Smooth muscle cell (in vitro differentiated cells): ENCODE measurements around the gene ERC2. TPM values are rescaled to one million over a fixed set of nuclear protein-coding genes. Genes with fewer than 3 reads are reported as not detected.

Experiments used
- DNase-seq: peaks from one replicate; lab custom pipeline; 2025; ENCODE audit not compliant: unreplicated experiment; lab: John Stamatoyannopoulos, UW
- H2AFZ ChIP-seq: fragments of 200-600 bp; sonication (generic); 2 replicates; pipeline ENCODE4 v1.6.0; 2016; ENCODE audit warnings: antibody characterized with exemption, low read depth, mild to moderate bottlenecking
- H3F3A ChIP-seq: fragments of 200-600 bp; sonication (generic); 2 replicates; pipeline ENCODE4 v1.6.0; 2017; ENCODE audit warnings: antibody characterized with exemption, low read depth
- H3K27ac ChIP-seq: fragments of 200-600 bp; sonication (generic); 2 replicates; pipeline ENCODE4 v1.5.1; 2016; ENCODE audit warnings: low read depth, mild to moderate bottlenecking
- H3K27me3 ChIP-seq: fragments of 200-600 bp; sonication (generic); 2 replicates; pipeline ENCODE4 v1.6.1; 2016; ENCODE audit warnings: low read depth, mild to moderate bottlenecking
- H3K36me3 ChIP-seq: fragments of 200-600 bp; sonication (generic); 2 replicates; pipeline ENCODE4 v1.5.1; 2016; ENCODE audit warnings: low read depth
- H3K4me1 ChIP-seq: fragments of 200-600 bp; sonication (generic); 2 replicates; pipeline ENCODE4 v1.5.1; 2016; ENCODE audit warnings: low read depth
- H3K4me2 ChIP-seq: fragments of 200-600 bp; sonication (generic); 2 replicates; pipeline ENCODE4 v1.6.0; 2016; ENCODE audit warnings: mild to moderate bottlenecking
- H3K4me3 ChIP-seq: fragments of 200-600 bp; sonication (generic); 2 replicates; pipeline ENCODE4 v1.5.1; 2016; ENCODE audit warnings: mild to moderate bottlenecking
- H3K79me2 ChIP-seq: fragments of 200-600 bp; sonication (generic); 2 replicates; pipeline ENCODE4 v1.6.0; 2016; ENCODE audit warnings: low read depth, mild to moderate bottlenecking
- H3K9ac ChIP-seq: fragments of 200-600 bp; sonication (generic); 2 replicates; pipeline ENCODE4 v1.6.0; 2016; ENCODE audit warnings: low read depth
- H3K9me3 ChIP-seq: fragments of 200-600 bp; sonication (generic); replicated peaks from 2 replicates; pipeline ENCODE4 v1.5.1; 2016; ENCODE audit warnings: low read depth
- H4K20me1 ChIP-seq: fragments of 200-600 bp; sonication (generic); 2 replicates; pipeline ENCODE4 v1.6.0; 2016; ENCODE audit warnings: low read depth
- CTCF ChIP-seq: fragments of 200-600 bp; sonication (generic); IDR thresholded peaks from 2 replicates; pipeline ENCODE4 v1.5.1; 2017; ENCODE audit warnings: borderline replicate concordance, mild to moderate bottlenecking, antibody characterized with exemption; ENCODE audit not compliant: insufficient read depth, poor library complexity, severe bottlenecking
- WGBS: methylation state at CpG from one replicate; pipeline ENCODE4 v1.1.7; 2016; ENCODE audit warnings: low lambda C conversion rate; 5-methylcytosine and 5-hydroxymethylcytosine counted together
- polyA plus RNA-seq: library from polyadenylated mRNA; unstranded; fragments of >200 nt; fragmentation: Nextera tagmentation; extraction: Ambion mirVana; gene quantifications from 2 replicates; pipeline ENCODE4 v1.2.1, GENCODE V29; 2016
- total RNA-seq: library from RNA; depleted of rRNA; stranded (reverse); fragments of >200 nt; gene quantifications from 2 replicates; pipeline ENCODE4 v1.2.3, GENCODE V29; 2014

The ERC2 gene
- total and polyA plus RNA-seq, 2 experiments from 2014 or later: 1.1 TPM; not detected in 1

GRCh38 chr3:56157693-56158362 is 310.4 kb downstream of the ERC2 start:
- Histone ChIP-seq H4K20me1 (no peaks in the 10 kb centered on the region), H3K27me3 (no peaks in the 10 kb centered on the region), H2AFZ (no peak overlapping the region), H3K36me3 (no peaks in the 10 kb centered on the region), H3K9ac (no peak overlapping the region), H3K79me2 (no peaks in the 10 kb centered on the region), H3F3A (no peaks in the 10 kb centered on the region), H3K4me1 (no peaks in the 10 kb centered on the region), H3K27ac (no peak overlapping the region), H3K4me2 (no peak overlapping the region), H3K9me3 (peaks cover 4% of the 10 kb centered on the region), H3K4me3 (no peak overlapping the region)
- no peak for TF ChIP-seq CTCF
- DNase-seq: no peak
- 84% methylated on average over 3 of the region's 3 CpGs for WGBS

- H3K4me2 ChIP-seq: no peak overlapping the region
- no peaks in the 10 kb centered on the region for H3K4me1 ChIP-seq
- H3F3A ChIP-seq: no peaks in the 10 kb centered on the region
- no peak overlapping the region for H3K27ac ChIP-seq
- no peak overlapping the region for H3K4me3 ChIP-seq
- no peak for TF ChIP-seq CTCF
- H3K9me3 ChIP-seq: no peaks in the 10 kb centered on the region
- H3K9ac ChIP-seq: no peak overlapping the region
- WGBS: 94% methylated on average over 1 of the region's 1 CpG
- H2AFZ ChIP-seq: no peak overlapping the region
- no peaks in the 10 kb centered on the region for H3K79me2 ChIP-seq
- no peaks in the 10 kb centered on the region for H3K27me3 ChIP-seq
- no peaks in the 10 kb centered on the region for H3K36me3 ChIP-seq
- DNase-seq: no peak
- H4K20me1 ChIP-seq: no peaks in the 10 kb centered on the region
Measured at GRCh38 chr3:56154297-56154696, 314.0 kb downstream of the ERC2 start.

- H2AFZ ChIP-seq: no peak overlapping the region
- H3K27me3 ChIP-seq: no peaks in the 10 kb centered on the region
- no peaks in the 10 kb centered on the region for H3K79me2 ChIP-seq
- no peaks in the 10 kb centered on the region for H4K20me1 ChIP-seq
- TF ChIP-seq CTCF: no peak
- no peaks in the 10 kb centered on the region for H3K4me1 ChIP-seq
- no peaks in the 10 kb centered on the region for H3K9me3 ChIP-seq
- no peak overlapping the region for H3K4me2 ChIP-seq
- H3K4me3 ChIP-seq: no peak overlapping the region
- DNase-seq: no peak
- no peak overlapping the region for H3K9ac ChIP-seq
- no peaks in the 10 kb centered on the region for H3F3A ChIP-seq
- no peaks in the 10 kb centered on the region for H3K36me3 ChIP-seq
- WGBS: 72% methylated on average over 3 of the region's 3 CpGs
- no peak overlapping the region for H3K27ac ChIP-seq
Measured at GRCh38 chr3:56147354-56147753, 320.9 kb downstream of the ERC2 start.

- no peaks in the 10 kb centered on the region for H3K27me3 ChIP-seq
- H3K4me2 ChIP-seq: no peak overlapping the region
- no peak overlapping the region for H3K27ac ChIP-seq
- TF ChIP-seq CTCF: no peak
- no peak overlapping the region for H2AFZ ChIP-seq
- no peaks in the 10 kb centered on the region for H3F3A ChIP-seq
- no peaks in the 10 kb centered on the region for H4K20me1 ChIP-seq
- H3K79me2 ChIP-seq: no peaks in the 10 kb centered on the region
- H3K9ac ChIP-seq: no peak overlapping the region
- DNase-seq: no peak
- no peak overlapping the region for H3K4me3 ChIP-seq
- WGBS: 86% methylated on average over 2 of the region's 2 CpGs
- H3K36me3 ChIP-seq: no peaks in the 10 kb centered on the region
- no peaks in the 10 kb centered on the region for H3K4me1 ChIP-seq
- no peaks in the 10 kb centered on the region for H3K9me3 ChIP-seq
Measured at GRCh38 chr3:56145410-56145809, 322.9 kb downstream of the ERC2 start.
